Activated T-cell treated with anti-CD3 and anti-CD28 coated beads for 48 hours (primary cell): Measurements from ENCODE around the gene PCSK1N.
A peak's percentile ranks its signal among the peaks of the same experiment; 100 is the strongest.
"Not testable (repeated sequence)": the region's sequence is repeated elsewhere in the genome, so short reads cannot be mapped to it uniquely, and the experiment has no call there.

Source experiments
- DNase-seq: peaks from one replicate; pipeline ENCODE4 v3.0.0-alpha.2; 2020; ENCODE audit warnings: low read depth

Gene PCSK1N

DNA sequence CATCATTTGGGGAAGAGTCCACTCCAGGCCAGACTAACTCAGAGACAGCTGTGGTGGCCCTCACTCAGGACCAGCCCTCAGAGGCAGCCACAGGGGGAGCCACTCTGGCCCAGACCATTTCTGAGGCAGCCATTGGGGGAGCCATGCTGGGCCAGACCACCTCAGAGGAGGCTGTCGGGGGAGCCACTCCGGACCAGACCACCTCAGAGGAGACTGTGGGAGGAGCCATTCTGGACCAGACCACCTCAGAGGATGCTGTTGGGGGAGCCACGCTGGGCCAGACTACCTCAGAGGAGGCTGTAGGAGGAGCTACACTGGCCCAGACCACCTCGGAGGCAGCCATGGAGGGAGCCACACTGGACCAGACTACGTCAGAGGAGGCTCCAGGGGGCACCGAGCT is 12.4 kb downstream of the PCSK1N start:
- DNase-seq: no peak

DNA sequence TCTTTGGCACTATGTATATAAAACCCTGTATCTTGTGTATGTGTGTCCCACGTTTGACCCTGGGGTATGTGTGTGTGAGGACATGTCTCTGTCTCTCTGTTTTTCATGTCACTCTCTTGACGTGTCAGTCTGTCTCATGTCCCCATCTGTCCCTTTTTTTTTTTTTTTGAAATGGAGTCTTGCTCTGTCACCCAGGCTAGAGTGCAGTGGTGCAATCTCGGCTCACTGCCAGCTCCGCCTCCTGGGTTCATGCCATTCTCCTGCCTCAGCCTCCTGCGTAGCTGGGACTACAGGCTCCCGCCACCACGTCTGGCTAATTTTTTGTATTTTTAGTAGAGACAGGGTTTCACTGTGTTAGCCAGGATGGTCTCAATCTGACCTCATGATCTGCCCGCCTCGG is 16.0 kb downstream of the PCSK1N start:
- DNase-seq: not testable (repeated sequence)

DNA sequence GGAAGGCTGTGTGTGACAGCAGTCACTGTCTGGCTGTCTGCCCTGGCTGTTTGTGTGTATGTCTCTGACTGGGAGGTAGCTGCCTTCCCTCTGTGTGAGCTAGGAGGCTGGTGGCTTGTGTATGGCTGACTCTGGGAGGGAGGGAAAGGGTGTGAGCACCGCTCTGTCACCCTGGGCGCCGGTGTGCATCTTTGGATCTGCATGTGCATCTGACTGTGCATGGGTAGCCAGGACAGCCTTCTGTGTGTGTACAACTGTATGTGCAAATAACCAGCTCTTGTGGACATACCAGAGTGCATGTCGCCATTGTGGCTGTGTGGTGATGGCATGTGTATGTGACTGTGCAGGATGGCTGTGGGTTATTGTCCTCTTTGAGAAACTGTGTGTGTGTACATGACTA is 16.5 kb downstream of the PCSK1N start:
- DNase-seq: no peak

DNA sequence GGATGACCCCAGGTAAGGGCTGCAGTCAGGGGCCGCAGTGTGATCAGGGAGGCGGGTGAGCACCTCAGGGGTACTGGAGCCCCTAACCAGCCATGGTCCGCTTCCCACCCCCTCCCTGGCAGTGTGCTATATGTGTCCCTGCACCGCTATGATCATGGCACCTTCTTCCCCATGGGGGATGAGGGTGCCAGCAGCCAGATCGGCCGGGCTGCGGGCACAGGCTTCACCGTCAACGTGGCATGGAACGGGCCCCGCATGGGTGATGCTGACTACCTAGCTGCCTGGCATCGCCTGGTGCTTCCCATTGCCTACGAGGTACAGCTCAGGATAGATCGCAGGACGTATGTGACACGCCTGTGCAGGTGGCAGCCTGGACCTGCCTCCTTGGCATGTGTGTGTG is 17.3 kb downstream of the PCSK1N start:
- no peak for DNase-seq

DNA sequence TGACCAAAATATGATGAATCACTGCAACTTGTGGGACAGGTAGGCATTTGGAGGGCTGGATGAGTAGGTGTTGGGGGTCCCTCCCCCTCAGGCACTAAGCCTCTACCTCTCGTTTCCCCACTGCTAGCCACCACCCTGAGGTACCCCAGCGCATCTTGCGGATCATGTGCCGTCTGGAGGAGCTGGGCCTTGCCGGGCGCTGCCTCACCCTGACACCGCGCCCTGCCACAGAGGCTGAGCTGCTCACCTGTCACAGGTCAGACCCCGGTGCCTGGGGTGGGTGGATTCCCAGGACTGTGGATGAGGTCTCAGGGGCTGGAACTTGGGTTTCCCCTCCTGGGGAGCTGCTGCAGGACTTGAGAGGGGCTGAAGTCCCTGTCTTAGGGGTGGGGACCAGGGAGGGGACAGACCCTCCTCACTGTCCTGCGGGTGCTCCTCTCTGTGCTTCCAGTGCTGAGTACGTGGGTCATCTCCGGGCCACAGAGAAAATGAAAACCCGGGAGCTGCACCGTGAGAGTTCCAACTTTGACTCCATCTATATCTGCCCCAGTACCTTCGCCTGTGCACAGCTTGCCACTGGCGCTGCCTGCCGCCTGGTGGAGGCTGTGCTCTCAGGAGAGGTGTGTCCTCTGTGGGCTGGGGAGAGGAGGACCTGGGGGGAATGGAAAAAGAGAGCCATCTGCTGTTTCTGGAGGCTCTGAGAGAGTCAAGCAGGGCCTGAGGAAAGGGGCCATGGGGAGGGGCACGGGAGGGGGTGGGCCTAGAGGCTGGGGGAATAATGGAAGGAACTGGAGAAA is 19.2 kb downstream of the PCSK1N start:
- DNase-seq: no peak

DNA sequence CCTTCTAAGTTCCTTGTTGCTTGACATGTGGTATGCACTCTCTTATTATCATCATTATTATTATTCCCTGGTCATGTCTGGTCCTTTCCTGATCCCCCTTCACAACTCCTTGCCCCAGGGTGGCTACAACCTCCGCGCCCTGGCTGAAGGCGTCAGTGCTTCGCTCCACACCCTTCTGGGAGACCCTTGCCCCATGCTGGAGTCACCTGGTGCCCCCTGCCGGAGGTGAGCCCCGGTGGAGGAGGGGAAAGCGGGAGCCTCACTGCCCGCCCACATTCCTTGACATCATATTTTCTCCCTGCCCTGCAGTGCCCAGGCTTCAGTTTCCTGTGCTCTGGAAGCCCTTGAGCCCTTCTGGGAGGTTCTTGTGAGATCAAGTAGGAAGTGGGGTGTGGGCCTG is 20.1 kb downstream of the PCSK1N start:
- no peak for DNase-seq

DNA sequence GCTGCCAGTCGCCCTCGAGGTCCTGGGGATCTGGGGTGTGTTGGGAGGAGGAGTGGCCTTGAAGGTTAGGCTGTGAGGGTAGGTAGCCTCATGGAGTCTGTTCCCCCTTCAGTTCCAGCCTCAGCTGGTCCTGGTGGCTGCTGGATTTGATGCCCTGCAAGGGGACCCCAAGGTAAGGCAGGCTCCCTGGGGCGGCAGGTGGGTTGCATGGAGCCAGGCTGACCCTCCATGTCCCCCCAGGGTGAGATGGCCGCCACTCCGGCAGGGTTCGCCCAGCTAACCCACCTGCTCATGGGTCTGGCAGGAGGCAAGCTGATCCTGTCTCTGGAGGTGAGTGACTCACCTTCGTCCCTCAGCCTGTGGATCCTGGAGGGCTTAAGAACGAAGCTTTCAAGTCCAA is 20.7 kb downstream of the PCSK1N start:
- DNase-seq: no peak

DNA sequence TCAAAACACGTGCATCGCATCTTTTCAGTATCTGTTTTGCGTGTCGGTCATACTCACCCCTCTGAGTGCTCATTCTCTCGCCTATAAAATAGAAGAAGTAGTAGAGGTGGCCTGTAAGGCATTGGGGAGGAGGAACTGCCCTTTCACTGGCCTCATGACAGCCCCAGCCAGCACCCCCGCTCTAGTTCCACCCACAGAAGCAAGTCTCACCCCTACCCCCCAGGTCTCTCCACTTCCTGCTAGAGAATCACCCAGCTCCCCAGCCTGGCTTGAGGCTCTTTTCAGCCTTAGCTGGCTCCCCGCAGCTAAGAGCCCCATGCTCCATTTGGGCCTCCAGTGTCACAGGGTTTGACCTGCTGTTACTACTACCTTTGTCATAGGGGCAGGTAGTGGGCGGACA is 21.8 kb downstream of the PCSK1N start:
- no peak for DNase-seq

DNA sequence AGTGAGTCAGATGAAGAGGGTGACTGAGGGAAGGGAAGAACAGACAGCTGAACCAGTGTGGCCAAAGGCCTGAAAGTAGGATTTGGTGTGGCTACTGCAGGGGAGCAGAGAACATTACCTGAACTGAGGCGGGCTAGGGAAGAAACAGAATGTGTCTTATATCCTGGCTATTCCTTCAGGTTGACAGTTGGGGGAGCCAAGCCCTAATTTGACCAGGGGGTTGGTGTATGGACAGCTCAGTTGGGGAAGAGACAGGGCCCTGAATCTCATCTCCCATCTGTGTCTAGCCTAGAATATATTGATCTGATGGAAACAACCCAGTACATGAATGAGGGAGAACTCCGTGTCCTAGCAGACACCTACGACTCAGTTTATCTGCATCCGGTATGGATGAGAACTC is 29.3 kb downstream of the PCSK1N start:
- no peak for DNase-seq

DNA sequence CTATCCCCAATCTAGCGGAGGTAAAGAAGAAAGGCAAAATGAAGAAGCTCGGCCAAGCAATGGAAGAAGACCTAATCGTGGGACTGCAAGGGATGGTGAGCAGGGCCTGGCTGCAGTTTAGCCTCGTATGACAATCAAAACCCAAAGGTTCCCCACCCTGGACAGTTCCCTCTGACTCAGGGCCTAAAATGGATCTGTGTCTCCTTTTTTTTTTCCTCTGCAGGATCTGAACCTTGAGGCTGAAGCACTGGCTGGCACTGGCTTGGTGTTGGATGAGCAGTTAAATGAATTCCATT is 32.6 kb downstream of the PCSK1N start:
- no peak for DNase-seq

DNA sequence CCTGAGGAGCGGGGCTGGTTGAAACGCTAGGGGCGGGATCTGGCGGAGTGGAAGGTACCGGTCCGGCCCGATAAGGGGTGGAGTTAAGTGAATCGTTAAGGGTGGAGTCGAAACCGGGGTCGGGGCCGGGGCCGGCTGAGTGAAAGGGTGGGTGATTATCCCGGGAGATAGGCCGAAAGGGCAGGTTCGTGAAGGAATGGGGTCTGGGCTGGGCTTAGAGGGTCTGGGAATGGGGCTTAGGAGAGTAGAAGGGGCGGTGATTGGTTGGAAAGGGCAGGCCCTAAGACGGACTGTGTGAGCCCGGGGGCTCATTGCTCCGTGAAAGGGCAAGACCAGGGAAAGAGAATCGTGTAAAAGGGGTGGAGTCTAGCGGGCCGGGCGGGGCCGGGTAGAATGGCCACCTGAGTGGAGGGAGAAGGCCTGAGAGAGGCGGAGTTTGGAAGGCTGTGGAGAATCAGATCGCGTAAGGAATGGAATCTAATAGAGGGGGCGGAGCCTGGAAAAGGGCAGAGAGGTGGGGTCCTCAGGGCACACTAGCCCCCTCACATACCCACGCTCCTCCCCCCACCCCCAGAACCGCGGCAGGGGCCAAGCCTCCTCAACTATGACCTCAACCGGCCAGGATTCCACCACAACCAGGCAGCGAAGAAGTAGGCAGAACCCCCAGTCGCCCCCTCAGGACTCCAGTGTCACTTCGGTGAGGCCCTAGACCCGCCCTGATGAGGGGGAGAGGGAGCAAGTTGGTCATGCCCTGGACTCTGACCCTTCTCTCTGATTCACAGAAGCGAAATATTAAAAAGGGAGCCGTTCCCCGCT is 33.1 kb downstream of the PCSK1N start:
- peak; percentile 68 for DNase-seq

DNA sequence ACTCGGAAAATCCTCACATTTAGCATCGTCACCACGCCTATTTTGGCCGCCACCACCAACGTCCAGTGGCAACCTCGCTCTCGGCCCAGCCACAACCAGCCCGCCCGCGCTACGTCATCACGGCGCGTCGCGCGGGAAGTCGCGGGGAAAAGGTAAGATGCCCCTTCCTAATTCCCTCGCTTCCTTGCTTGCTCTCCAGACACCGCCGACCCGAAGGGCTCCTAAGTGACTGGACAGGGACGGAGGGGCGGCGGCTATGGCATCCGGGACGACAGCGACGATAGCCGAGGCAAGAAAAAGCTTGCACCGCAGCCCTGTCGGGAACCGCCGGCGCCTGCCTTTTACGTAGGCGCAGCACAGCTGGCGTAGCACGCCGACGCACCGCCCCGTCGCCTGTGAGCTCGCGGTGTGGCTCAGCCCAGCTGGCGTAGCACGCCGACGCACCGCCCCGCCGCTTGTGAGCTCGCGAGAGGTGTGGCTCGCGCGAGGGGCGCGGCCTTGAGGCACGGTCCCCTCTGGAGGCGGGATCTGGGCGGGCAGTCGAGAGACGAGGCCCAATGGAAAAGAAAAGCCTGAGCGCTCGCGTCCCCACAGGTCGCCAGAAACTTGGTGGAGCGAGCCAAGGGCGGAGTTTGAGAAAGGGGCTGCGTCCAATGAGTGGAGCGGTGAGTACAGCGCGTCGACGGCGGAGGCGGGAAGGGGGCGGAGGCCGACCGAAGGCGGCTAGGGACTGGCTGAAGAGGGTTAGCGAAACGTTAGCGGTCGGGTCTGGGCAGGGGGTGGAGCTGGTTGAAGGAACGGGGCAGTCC is 33.9 kb downstream of the PCSK1N start, which contains the start of gene HDAC6:
TSS of gene HDAC6 (plus strand) at position 788 of the 809 bp plus-strand sequence. CDS start 626 bp downstream, outside the sequence.
- peak; percentile 92 for DNase-seq

DNA sequence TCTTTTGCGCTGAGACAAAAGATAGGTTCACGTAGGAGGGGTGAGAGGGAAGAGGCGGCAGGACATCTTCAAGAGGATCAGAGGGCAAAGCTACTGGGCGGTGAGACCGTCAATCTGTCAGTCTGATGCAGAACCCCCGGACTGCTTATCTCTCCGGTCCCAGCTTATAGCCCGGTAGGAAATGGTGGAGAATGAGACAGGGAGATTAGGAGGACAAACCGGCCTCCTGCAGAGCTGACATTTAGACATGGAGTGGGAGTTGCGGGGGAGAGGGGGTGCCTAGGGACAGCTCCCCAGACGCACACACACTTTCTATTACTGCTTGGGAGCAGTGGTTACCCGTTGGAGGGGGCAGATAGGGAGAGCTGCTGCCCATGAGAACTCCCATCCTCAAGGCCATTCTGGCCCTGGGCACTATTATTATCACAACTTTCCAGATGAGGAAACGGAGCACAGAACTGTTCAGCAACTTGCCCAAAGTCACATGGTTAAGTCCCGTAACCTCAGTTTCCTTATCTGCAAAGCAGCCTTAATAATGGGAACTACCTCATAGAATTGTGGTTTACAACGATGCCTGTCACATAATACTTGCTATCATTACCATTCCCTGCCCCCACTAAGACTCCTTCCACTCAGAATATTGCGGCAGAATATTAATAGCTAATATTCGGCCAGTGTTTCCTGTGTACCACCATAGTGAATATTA is 34.7 kb downstream of the PCSK1N start:
- no peak for DNase-seq

DNA sequence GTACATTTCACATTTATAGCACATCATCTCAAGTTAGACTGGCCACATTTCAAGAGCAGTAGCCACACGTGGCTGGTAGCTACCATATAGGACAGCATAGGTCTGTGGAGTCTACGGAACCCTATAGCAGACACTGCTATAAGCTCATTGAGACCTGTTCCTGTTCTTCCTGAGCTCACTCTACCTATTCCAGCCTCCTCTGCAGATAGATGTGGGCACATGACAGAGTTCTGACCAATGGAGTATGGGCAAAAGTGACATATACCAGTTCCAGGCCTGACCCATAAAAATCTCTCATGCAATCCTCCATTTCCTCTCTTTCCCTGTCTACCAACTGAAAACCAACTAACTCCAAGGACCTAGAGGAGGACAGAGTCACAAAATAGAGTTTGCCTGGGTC is 37.1 kb downstream of the PCSK1N start:
- no peak for DNase-seq

DNA sequence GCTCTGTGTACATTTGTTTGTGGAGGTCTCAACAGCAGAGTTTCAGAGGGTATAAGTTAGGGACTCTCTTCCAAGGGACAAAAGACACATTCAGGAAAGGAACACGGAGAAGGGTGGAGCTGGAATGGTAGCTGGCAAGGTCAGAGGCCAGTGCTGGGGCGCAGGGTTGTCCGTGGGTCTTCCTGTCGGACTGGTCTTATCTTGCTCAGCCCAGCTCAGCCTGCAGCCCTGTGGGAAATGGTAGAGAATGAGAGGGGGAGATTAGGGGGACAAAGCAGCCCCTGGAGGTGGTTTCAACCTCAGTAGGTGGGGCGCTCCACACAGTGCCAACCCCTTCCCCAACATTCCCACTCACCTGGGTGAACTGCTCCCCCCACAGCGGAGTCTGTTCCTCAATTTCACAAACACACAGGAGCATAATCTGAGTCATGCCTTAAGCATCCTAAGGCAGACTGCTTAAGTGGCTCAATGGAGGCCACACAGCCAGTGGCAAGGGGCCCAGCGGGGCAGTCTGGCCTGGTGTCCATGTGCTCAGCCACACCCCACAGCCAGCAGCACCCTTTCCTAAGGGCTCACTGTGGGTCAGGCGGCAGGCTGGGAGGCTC is 40.4 kb downstream of the PCSK1N start:
- no peak for DNase-seq

DNA sequence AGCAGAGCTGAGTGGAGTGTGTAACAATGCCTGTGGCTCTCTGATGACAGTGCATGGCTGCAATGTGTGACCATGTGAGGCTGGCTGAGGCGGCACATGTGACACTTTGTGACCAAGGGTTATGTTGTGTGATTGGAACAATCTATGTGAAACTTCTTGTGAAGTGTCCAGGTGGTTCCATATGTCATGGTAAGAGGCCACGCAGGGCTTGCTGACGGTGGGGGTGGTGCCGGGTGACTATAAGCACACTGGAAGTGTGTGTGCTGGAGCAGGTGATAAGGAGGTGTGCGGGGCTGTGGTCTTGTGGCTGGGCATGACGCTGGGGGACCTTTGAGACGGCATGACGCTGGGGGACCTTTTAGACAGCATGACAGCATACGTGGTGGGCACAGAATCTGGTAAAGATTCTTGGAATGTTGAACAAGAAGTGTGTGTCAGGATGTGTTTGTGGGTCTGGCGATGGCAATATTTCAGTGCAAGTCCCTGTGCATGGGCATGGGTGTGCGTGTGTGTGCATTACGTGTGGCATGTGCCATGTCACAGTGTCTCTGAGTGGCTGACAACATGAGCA is 41.0 kb downstream of the PCSK1N start:
- DNase-seq: no peak

DNA sequence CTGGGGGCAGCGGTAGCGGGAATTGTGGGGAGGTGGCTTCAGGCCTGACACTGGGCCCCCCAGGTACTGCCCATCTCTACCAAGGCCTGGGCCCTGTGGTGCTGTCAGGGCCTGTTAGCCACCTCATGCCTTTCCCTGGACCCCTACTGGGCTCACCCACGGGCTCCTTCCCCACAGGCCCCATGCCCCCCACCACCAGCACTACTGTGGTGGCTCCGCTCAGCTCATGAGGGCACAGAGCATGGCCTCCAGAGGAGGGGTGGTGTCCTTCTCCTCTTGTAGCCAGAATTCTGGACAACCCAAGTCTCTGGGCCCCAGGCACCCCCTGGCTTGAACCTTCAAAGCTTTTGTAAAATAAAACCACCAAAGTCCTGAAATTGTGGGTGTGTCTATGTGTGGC is 41.5 kb downstream of the PCSK1N start:
- DNase-seq: no peak

DNA sequence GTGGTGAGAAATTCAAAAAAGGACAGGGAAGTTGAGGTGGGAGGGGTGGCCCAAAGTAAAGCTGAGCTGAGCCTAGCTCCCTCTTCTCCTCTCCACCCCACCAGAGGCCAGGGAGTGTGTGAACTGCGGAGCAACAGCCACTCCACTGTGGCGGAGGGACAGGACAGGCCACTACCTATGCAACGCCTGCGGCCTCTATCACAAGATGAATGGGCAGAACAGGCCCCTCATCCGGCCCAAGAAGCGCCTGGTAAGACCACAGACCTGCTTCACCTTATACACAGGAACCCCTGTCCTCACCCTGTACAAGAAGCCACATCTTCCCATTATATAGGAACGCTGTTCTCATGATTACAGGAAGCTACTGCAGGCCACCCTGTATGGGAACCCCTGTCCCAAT is 43.2 kb downstream of the PCSK1N start:
- no peak for DNase-seq

DNA sequence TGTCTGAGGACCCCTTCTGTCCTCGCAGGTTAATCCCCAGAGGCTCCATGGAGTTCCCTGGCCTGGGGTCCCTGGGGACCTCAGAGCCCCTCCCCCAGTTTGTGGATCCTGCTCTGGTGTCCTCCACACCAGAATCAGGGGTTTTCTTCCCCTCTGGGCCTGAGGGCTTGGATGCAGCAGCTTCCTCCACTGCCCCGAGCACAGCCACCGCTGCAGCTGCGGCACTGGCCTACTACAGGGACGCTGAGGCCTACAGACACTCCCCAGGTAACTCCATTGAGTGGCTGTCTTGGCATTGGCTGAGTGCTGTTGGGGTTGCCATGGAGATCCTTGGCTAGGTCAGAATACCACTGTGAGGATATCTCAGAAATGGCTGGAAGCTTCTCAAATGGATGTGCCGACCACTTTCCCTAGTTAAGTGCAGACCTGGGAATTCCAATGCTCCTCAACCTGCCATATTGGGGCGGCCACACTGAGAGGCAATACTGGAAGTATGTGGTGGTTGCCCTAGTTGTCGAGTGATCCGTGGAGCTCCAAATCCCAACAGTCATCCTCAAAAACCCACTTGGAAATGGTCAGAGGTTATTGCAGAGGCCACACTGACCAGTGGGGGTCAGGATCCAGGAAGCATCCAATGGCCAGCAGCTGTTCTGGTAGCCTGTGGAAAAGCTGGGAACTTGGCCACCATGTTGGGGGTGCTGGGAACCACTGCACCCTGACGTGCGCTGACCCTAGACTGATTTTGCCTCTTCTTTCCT is 44.2 kb downstream of the PCSK1N start:
- no peak for DNase-seq

DNA sequence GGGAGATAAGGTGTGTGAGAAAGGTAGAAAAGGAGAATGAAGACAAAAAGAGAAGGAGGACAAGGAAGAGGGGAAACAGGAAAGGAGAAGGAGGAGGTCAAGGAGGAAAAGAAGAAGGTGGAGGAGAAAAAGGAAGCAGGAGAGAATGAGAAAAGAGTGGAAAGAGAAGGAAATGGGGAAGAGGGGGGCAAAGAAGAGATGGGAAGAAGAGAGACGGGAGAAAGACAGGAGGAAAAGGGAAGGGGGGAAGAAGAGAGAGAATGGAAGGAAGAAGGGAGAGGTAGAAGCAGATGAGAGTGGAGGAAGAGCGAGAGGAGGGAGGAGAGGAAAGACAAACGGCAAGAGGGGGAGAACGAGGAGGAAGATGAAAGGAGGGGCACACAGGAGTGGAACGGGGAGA is 44.9 kb downstream of the PCSK1N start:
- DNase-seq: no peak
